ENCODE measurements around the gene DUOX1. TPM values are rescaled to one million over a fixed set of nuclear protein-coding genes. Genes with fewer than 3 reads are reported as not detected.

The DUOX1 gene
- total RNA-seq, 4 donors from 2014 or later = 87.5 to 202 (median 122) TPM

DNA sequence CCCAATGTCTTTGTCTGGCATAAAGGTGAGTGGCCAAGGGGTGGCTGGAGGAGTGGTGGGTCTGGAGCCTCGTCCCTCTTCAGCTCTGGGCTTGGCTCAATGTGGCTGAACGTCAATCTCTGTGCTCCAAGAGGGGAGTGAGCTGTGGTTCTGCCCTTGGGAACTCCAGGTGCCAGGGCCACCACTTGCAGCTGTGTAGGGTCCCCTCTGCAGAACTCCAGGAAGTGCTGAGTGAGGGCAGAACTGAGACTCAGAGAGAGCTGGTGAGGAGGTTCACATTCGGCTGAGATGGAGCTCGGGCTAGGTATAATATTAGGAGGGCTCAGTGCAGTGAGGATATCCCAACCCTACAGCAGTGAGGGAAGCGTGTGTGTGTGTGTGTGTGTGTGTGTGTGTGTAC lies 11.6 kb downstream of the DUOX1 start:
- peaks cover 0 to 96% (median 5%) of the 10 kb centered on the region in 3 donors for H3K36me3 ChIP-seq
- no peak for DNase-seq
- no peak overlapping the region for H3K4me3 ChIP-seq

DNA sequence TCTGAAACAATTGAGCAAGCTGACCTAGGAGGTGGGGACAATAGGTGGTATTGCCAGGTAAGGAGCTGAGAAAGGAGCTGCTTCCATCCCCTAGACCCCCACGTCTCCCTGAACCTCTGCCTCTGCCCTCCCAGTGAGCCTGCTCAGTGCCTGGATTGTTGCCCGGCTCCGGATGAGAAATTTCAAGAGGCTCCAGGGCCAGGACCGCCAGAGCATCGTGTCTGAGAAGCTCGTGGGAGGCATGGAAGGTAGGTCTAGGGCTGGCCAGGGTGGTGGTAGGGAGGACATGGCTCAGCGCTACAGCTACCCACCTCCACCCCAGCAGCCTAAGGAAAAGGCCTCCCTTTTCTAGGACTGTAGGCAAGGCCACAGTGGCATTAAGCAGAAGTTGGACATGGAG lies 13.3 kb downstream of the DUOX1 start:
- H3K4me1 ChIP-seq = peaks cover 0 to 34% (median 3%) of the 10 kb centered on the region in 3 donors
- TF ChIP-seq CTCF (IDR thresholded peaks at IDR 0.05) (no peak), POLR2A (IDR thresholded peaks at IDR 0.05) (no peak)
- no peaks in the 10 kb centered on the region for H3K9me3 ChIP-seq
- intact Hi-C loops (cut with DNase I) = no loop called here
- H3K27me3 ChIP-seq = peaks cover 0 to 27% (median 0%) of the 10 kb centered on the region in 4 donors
- DNase-seq = no peak
- no peak overlapping the region for H3K4me3 ChIP-seq
- no peak overlapping the region for H3K27ac ChIP-seq
- peaks cover 0 to 95% (median 5%) of the 10 kb centered on the region in 3 donors for H3K36me3 ChIP-seq
- WGBS, 2 donors = 100% methylated on average over 1 of the region's 7 CpGs; no CpG with 5 or more reads in 1 of the 2 donors

More for the DNA sequence above, 11.6 kb downstream of the DUOX1 start:
- 60 to 69% methylated on average over 1 to 2 of the region's 5 CpGs for WGBS, 2 donors
- no peak for TF ChIP-seq CTCF (IDR thresholded peaks at IDR 0.05)
- TF ChIP-seq POLR2A (IDR thresholded peaks at IDR 0.05) = no peak
- H3K27ac ChIP-seq = no peak overlapping the region
- H3K4me1 ChIP-seq = peaks cover 0 to 18% (median 0%) of the 10 kb centered on the region in 3 donors
- H3K27me3 ChIP-seq = peaks cover 0 to 38% (median 0%) of the 10 kb centered on the region in 4 donors
- intact Hi-C loops (cut with DNase I) = no loop called here
- H3K9me3 ChIP-seq = no peaks in the 10 kb centered on the region

DNA sequence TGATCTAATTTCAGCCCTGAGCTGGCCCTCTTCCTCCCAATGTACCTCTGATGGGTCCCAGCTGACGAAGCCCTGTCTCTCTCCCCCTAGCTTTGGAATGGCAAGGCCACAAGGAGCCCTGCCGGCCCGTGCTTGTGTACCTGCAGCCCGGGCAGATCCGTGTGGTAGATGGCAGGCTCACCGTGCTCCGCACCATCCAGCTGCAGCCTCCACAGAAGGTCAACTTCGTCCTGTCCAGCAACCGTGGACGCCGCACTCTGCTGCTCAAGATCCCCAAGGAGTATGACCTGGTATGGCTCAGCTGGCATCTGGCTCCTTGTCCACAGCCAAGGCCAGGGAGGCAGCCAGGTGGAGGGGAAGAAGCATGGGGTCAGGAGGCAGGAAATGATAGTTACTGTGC lies 14.2 kb downstream of the DUOX1 start:
- Histone ChIP-seq H3K4me1 (peaks cover 0 to 43% (median 10%) of the 10 kb centered on the region in 3 donors), H3K9me3 (no peaks in the 10 kb centered on the region), H3K27me3 (peaks cover 0 to 19% (median 0%) of the 10 kb centered on the region in 4 donors), H3K27ac (no peak overlapping the region), H3K4me3 (no peak overlapping the region), H3K36me3 (peaks cover 0 to 92% (median 5%) of the 10 kb centered on the region in 3 donors)
- no peak for DNase-seq
- TF ChIP-seq POLR2A (IDR thresholded peaks at IDR 0.05) = no peak
- TF ChIP-seq CTCF (IDR thresholded peaks at IDR 0.05) = no peak
- intact Hi-C loops (cut with DNase I) = no loop called here
- 89% methylated on average over 5 of the region's 11 CpGs; no CpG with 5 or more reads in 1 of the 2 donors for WGBS, 2 donors

DNA sequence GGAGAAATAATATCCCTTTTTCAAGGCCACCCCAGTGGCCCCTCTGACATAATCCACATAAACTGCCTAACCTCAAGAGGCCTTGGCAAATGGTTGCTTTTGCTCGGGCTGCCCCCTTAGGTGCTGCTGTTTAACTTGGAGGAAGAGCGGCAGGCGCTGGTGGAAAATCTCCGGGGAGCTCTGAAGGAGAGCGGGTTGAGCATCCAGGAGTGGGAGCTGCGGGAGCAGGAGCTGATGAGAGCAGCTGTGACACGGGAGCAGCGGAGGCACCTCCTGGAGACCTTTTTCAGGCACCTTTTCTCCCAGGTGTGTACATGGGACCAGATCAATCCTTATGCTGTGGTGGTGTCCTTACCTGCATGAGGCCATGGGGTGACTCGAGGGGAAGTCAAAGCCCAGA lies 15.0 kb downstream of the DUOX1 start:
- H3K4me1 ChIP-seq = peaks cover 0 to 49% (median 12%) of the 10 kb centered on the region in 3 donors
- H3K9me3 ChIP-seq = no peaks in the 10 kb centered on the region
- peak overlapping the region in 1 of 4 donors; percentile 72 for H3K27ac ChIP-seq
- H3K4me3 ChIP-seq = no peak overlapping the region
- no peak for TF ChIP-seq CTCF (IDR thresholded peaks at IDR 0.05)
- TF ChIP-seq POLR2A (IDR thresholded peaks at IDR 0.05) = no peak
- peaks cover 0 to 92% (median 5%) of the 10 kb centered on the region in 3 donors for H3K36me3 ChIP-seq
- H3K27me3 ChIP-seq = peaks cover 0 to 17% (median 0%) of the 10 kb centered on the region in 4 donors
- intact Hi-C loops (cut with DNase I) = no loop called here
- DNase-seq = no peak
- 50 to 82% methylated on average over 2 to 6 of the region's 9 CpGs for WGBS, 2 donors

GRCh38 chr15:45146405-45146804 lies 16.6 kb downstream of the DUOX1 start:
- Histone ChIP-seq H3K27ac (peak overlapping the region; percentile 19 to 76 (median 64)), H3K4me1 (peaks cover 0 to 49% (median 12%) of the 10 kb centered on the region in 3 donors), H3K4me3 (no peak overlapping the region), H3K36me3 (peaks cover 0 to 92% (median 0%) of the 10 kb centered on the region in 3 donors), H3K27me3 (peaks cover 0 to 9% (median 0%) of the 10 kb centered on the region in 4 donors), H3K9me3 (no peaks in the 10 kb centered on the region)
- WGBS, 2 donors = 45 to 77% methylated on average over 4 of the region's 4 CpGs
- TF ChIP-seq POLR2A (IDR thresholded peaks at IDR 0.05) = no peak
- no peak for TF ChIP-seq CTCF (IDR thresholded peaks at IDR 0.05)
- DNase-seq = no peak
- intact Hi-C loops (cut with DNase I) = no loop called here
